ENCODE measurements around the gene GPR146. TPM values are rescaled to one million over a fixed set of nuclear protein-coding genes. Genes with fewer than 3 reads are reported as not detected.

The GPR146 gene
- total RNA-seq, 1 donor: 5.1 TPM

DNA sequence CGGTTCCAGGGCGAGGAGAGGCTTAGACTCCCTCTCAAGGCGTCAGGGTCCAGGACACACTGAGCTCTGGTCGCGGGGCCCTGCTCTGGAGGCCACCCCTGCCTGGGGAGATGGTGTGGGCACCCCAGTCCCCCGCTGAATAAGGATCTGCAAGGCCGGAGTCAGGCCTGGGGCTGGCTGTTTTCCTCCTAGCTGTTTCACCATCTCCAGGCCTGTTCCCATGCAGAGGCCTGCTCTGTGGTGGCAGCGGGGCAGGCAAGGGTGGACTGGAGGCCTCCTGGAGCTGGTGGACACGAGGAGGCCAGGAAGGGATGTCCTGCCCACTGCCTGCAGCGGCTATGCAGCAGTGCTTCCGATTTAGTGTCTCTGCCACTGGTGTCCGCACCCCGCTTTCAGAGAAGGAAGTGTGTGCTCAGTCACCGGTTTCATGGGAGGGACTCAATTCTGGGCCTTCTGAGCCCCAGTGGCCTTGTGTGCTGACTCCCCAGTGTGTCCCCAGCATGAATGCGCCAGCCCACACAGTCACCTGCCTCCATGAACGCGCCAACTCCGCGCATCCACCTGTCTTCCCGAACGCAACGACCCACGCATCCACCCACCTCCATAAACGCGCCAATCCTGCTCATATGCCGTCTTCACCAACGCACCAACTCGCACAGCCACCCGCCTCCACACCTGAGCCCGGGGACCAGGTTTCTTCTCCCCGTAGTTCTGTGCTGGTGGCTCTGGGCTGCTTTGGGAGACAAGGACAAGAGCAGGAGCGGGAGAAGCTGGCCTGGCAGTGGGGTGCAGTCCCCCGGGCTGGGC is 14.5 kb upstream of the GPR146 start:
- Histone ChIP-seq H3K9me3 (ENCODE audit: low read depth, low read length) (no peaks in the 10 kb centered on the region), H4K20me1 (ENCODE audit: insufficient read depth, low read length) (peaks cover 26% of the 10 kb centered on the region), H3K27ac (ENCODE audit: low read depth, low read length) (no peak overlapping the region), H3K4me3 (ENCODE audit: insufficient read depth, low read length) (no peak overlapping the region), H3K4me1 (ENCODE audit: insufficient read depth, low read length) (peaks cover 5% of the 10 kb centered on the region), H3K79me2 (ENCODE audit: insufficient read depth, low read length) (peaks cover 36% of the 10 kb centered on the region), H3K4me2 (ENCODE audit: insufficient read depth, low read length) (no peak overlapping the region), H3K36me3 (ENCODE audit: insufficient read depth, low read length) (peaks cover 20% of the 10 kb centered on the region), H2AFZ (ENCODE audit: low read length) (no peak overlapping the region), H3K27me3 (ENCODE audit: insufficient read depth, low read length) (no peaks in the 10 kb centered on the region)
- TF ChIP-seq, protein P1, sequence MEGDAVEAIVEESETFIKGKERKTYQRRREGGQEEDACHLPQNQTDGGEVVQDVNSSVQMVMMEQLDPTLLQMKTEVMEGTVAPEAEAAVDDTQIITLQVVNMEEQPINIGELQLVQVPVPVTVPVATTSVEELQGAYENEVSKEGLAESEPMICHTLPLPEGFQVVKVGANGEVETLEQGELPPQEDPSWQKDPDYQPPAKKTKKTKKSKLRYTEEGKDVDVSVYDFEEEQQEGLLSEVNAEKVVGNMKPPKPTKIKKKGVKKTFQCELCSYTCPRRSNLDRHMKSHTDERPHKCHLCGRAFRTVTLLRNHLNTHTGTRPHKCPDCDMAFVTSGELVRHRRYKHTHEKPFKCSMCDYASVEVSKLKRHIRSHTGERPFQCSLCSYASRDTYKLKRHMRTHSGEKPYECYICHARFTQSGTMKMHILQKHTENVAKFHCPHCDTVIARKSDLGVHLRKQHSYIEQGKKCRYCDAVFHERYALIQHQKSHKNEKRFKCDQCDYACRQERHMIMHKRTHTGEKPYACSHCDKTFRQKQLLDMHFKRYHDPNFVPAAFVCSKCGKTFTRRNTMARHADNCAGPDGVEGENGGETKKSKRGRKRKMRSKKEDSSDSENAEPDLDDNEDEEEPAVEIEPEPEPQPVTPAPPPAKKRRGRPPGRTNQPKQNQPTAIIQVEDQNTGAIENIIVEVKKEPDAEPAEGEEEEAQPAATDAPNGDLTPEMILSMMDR (IDR thresholded peaks at IDR 0.05; ENCODE audit: extremely low read depth, low read depth, low read length): no peak
- DNase-seq (ENCODE audit: insufficient read length, low spot score, missing footprints): peak; percentile 91

DNA sequence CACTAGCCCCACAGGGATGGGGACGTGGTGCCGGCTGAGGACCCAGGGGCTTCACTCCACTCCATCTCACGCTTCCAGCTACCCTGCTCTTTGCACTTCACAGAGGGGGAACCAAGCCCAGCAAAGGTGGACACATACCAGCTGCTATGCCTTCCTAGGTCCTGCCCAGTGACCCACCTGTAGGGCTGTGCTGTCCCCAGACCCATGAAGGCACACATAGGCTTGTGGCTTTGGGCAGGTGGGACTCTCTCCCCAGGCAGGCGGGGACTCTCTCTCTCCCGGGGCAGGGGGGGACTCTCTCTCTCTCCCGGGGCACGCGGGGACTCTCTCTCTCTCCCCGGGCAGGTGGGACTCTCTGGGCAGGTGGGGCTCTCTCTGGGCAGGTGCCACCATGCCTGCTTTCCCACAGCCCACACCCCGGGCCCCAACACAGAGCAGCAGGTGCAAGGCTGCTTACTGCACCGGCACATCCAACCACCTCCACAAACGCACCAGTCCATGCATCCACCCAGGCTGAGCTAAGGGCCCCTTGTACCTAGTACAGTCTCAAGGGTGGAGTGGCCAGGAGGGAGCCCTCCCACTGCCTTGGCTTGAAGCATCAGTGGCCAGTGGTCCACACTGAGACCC is 13.8 kb upstream of the GPR146 start:
- no peak overlapping the region for H3K4me2 ChIP-seq (ENCODE audit: insufficient read depth, low read length)
- H3K4me1 ChIP-seq (ENCODE audit: insufficient read depth, low read length): peaks cover 5% of the 10 kb centered on the region
- no peak overlapping the region for H3K4me3 ChIP-seq (ENCODE audit: insufficient read depth, low read length)
- peaks cover 13% of the 10 kb centered on the region for H3K36me3 ChIP-seq (ENCODE audit: insufficient read depth, low read length)
- peak; percentile 79 for DNase-seq (ENCODE audit: insufficient read length, low spot score, missing footprints)
- H2AFZ ChIP-seq (ENCODE audit: low read length): no peak overlapping the region
- no peak overlapping the region for H3K27ac ChIP-seq (ENCODE audit: low read depth, low read length)
- no peaks in the 10 kb centered on the region for H3K9me3 ChIP-seq (ENCODE audit: low read depth, low read length)
- peaks cover 19% of the 10 kb centered on the region for H4K20me1 ChIP-seq (ENCODE audit: insufficient read depth, low read length)
- H3K27me3 ChIP-seq (ENCODE audit: insufficient read depth, low read length): no peaks in the 10 kb centered on the region
- TF ChIP-seq, protein P1 (IDR thresholded peaks at IDR 0.05; ENCODE audit: extremely low read depth, low read depth, low read length): no peak
- H3K79me2 ChIP-seq (ENCODE audit: insufficient read depth, low read length): peaks cover 28% of the 10 kb centered on the region

DNA sequence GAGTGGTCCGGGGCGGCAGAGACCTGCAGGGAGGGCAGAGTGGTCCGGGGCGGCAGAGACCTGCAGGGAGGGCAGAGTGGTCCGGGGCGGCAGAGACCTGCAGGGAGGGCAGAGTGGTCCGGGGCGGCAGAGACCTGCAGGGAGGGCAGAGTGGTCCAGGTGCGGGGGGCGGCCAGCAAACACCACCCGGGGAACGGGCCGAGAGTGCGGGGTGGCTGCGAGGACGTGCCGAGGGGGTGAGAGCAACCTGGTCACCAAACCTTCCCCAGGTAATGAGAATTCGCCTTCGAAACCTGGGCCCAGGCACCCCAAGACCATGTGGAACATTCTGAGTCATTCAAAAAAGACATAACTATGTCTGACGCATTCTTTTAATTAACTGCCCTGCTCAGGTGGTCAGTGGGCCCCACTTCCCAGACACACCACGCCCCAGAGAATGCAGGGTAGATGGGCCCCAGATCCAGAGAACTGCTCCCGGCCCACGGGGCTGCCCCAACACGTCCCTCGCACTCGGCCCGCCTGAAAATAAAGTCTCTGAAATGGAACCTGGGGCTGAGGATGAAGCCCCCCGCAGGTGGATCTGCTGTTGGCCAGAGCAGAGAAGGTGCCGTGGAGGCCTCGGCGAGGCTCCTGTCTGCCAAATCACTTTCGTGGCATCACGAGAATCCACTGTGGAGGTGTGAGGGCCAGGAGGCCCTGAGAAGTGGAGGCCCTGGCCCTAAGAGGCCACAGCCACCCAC is 12.5 kb upstream of the GPR146 start:
- H3K4me2 ChIP-seq (ENCODE audit: insufficient read depth, low read length): no peak overlapping the region
- H3K4me3 ChIP-seq (ENCODE audit: insufficient read depth, low read length): no peak overlapping the region
- H3K27me3 ChIP-seq (ENCODE audit: insufficient read depth, low read length): no peaks in the 10 kb centered on the region
- peaks cover 15% of the 10 kb centered on the region for H3K79me2 ChIP-seq (ENCODE audit: insufficient read depth, low read length)
- no peak overlapping the region for H2AFZ ChIP-seq (ENCODE audit: low read length)
- no peak for DNase-seq (ENCODE audit: insufficient read length, low spot score, missing footprints)
- peaks cover 5% of the 10 kb centered on the region for H3K4me1 ChIP-seq (ENCODE audit: insufficient read depth, low read length)
- H4K20me1 ChIP-seq (ENCODE audit: insufficient read depth, low read length): peaks cover 6% of the 10 kb centered on the region
- no peak overlapping the region for H3K27ac ChIP-seq (ENCODE audit: low read depth, low read length)
- TF ChIP-seq, protein P1 (IDR thresholded peaks at IDR 0.05; ENCODE audit: extremely low read depth, low read depth, low read length): no peak
- H3K36me3 ChIP-seq (ENCODE audit: insufficient read depth, low read length): peaks cover under 1% of the 10 kb centered on the region
- no peaks in the 10 kb centered on the region for H3K9me3 ChIP-seq (ENCODE audit: low read depth, low read length)

Measured in osteoblast (primary cell).